Suppressor macrophage (primary cell): ENCODE data around the gene DCDC2C.
"Not testable (repeated sequence)": the region's sequence is repeated elsewhere in the genome, so short reads cannot be mapped to it uniquely, and the experiment has no call there.

Experiments
- DNase-seq, 4 experiments: peaks; one replicate each; pipeline ENCODE4 v3.0.0-alpha.2; 2020 to 2022

The DCDC2C gene

GRCh38 chr2:3777966-3778365 lies 74.6 kb downstream of the DCDC2C start:
- no peak for DNase-seq

GRCh38 chr2:3778851-3779495 lies 75.6 kb downstream of the DCDC2C start:
- no peak for DNase-seq

GRCh38 chr2:3779496-3780049 lies 76.2 kb downstream of the DCDC2C start:
- DNase-seq: no peak

GRCh38 chr2:3780477-3781402 lies 77.4 kb downstream of the DCDC2C start:
- DNase-seq: peak; percentile 66 to 82 (median 74)

GRCh38 chr2:3784731-3785130 lies 81.4 kb downstream of the DCDC2C start:
- DNase-seq: no peak

- no peak for DNase-seq
Observed at GRCh38 chr2:3785220-3785889, 82.0 kb downstream of the DCDC2C start.

GRCh38 chr2:3785890-3786273 lies 82.5 kb downstream of the DCDC2C start:
- DNase-seq: no peak

GRCh38 chr2:3787768-3788167 lies 84.4 kb downstream of the DCDC2C start:
- DNase-seq: no peak

- DNase-seq: no peak
Observed at GRCh38 chr2:3789256-3789655, 85.9 kb downstream of the DCDC2C start.

GRCh38 chr2:3793249-3793648 lies 89.9 kb downstream of the DCDC2C start:
- no peak for DNase-seq

- DNase-seq: no peak
Observed at GRCh38 chr2:3801506-3801905, 98.1 kb downstream of the DCDC2C start.

- DNase-seq: peak in 1 of 4 experiments; percentile 8
Observed at GRCh38 chr2:3805201-3805939, 102.0 kb downstream of the DCDC2C start.

- DNase-seq: no peak
Observed at GRCh38 chr2:3806168-3806567, 102.8 kb downstream of the DCDC2C start.

- DNase-seq: no peak
Observed at GRCh38 chr2:3806730-3807129, 103.4 kb downstream of the DCDC2C start.

GRCh38 chr2:3807853-3808252 lies 104.5 kb downstream of the DCDC2C start:
- DNase-seq: peak in 2 of 4 experiments; percentile 4 to 9

- DNase-seq: no peak
Observed at GRCh38 chr2:3814706-3815245, 111.4 kb downstream of the DCDC2C start.

GRCh38 chr2:3817144-3817543 lies 113.8 kb downstream of the DCDC2C start:
- not testable (repeated sequence) for DNase-seq

- DNase-seq: no peak
Observed at GRCh38 chr2:3823748-3824147, 120.4 kb downstream of the DCDC2C start.

- peak; percentile 29 to 63 (median 42) for DNase-seq
Observed at GRCh38 chr2:3827673-3828575, 124.5 kb downstream of the DCDC2C start.

- no peak for DNase-seq
Observed at GRCh38 chr2:3830796-3831195, 127.4 kb downstream of the DCDC2C start.

- no peak for DNase-seq
Observed at GRCh38 chr2:3837086-3837485, 133.7 kb downstream of the DCDC2C start.
